HCT116 (cell line): ENCODE results near the gene ACTRT2.

Experiments
- CBX3 ChIP-seq: IDR thresholded peaks from 2 replicates; pipeline ENCODE4 v1.6.1; 2012; ENCODE audit warnings: low read depth
- EZH2 ChIP-seq: fragments of 200-600 bp; sonication (generic); IDR thresholded peaks from 2 replicates; pipeline ENCODE4 v1.6.1; 2017; ENCODE audit warnings: antibody characterized with exemption, mixed run types
- POLR2A ChIP-seq: IDR thresholded peaks from 2 replicates; pipeline ENCODE4 v1.7.0; 2011; ENCODE audit warnings: borderline replicate concordance; ENCODE audit not compliant: insufficient read depth, insufficient read length; ENCODE audit errors: extremely low read depth
- YY1 ChIP-seq: IDR thresholded peaks from 2 replicates; pipeline ENCODE4 v1.6.1; 2011; ENCODE audit warnings: low read length, low read depth, moderate library complexity, mild to moderate bottlenecking; ENCODE audit not compliant: insufficient replicate concordance; ENCODE audit errors: extremely low read depth
- TF ChIP-seq, protein P1 (sequence below), 3 experiments: fragments of 200-600 bp in 1 of 3; sonication (generic) in 1 of 3; IDR thresholded peaks in 2 of 3; conservative IDR thresholded peaks in 1 of 3; 2 replicates each; pipeline ENCODE4 v1.5.1; 2012 to 2017; ENCODE audit warnings: low read depth in 2 of 3, low read length in 2 of 3, antibody characterized with exemption in 1 of 3, borderline replicate concordance in 1 of 3, control low read depth in 1 of 3, mild to moderate bottlenecking in 1 of 3, mixed read lengths in 1 of 3, mixed run types in 1 of 3, moderate library complexity in 1 of 3; ENCODE audit not compliant: insufficient read depth in 1 of 3

GRCh38 chr1:3026581-3027391 is 5.5 kb downstream of the ACTRT2 start:
- no peak for TF ChIP-seq POLR2A
- TF ChIP-seq, protein P1, sequence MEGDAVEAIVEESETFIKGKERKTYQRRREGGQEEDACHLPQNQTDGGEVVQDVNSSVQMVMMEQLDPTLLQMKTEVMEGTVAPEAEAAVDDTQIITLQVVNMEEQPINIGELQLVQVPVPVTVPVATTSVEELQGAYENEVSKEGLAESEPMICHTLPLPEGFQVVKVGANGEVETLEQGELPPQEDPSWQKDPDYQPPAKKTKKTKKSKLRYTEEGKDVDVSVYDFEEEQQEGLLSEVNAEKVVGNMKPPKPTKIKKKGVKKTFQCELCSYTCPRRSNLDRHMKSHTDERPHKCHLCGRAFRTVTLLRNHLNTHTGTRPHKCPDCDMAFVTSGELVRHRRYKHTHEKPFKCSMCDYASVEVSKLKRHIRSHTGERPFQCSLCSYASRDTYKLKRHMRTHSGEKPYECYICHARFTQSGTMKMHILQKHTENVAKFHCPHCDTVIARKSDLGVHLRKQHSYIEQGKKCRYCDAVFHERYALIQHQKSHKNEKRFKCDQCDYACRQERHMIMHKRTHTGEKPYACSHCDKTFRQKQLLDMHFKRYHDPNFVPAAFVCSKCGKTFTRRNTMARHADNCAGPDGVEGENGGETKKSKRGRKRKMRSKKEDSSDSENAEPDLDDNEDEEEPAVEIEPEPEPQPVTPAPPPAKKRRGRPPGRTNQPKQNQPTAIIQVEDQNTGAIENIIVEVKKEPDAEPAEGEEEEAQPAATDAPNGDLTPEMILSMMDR (IDR thresholded peaks at IDR 0.05 in 2 of 3, conservative IDR thresholded peaks at IDR 0.05 in 1 of 3; ENCODE audit: borderline replicate concordance in 1 of 3, insufficient read depth in 1 of 3, low read depth in 2 of 3, low read length in 2 of 3), result no peak
- no peak for TF ChIP-seq CBX3
- no peak for TF ChIP-seq EZH2
- no peak for TF ChIP-seq YY1
